HepG2 (cell line): ENCODE data around the gene ICAM5. TPM values are rescaled to one million over a fixed set of nuclear protein-coding genes. Genes with fewer than 3 reads are reported as not detected.

ENCODE experiments used
- ARHGAP35 ChIP-seq: sonication (generic); formaldehyde crosslinking; IDR thresholded peaks from 2 replicates; pipeline ENCODE4 v1.9.0; 2022; ENCODE audit warnings: mild to moderate bottlenecking, inconsistent platforms, moderate library complexity, missing genetic modification reagents, borderline replicate concordance
- ARNT2 ChIP-seq: sonication (generic); formaldehyde crosslinking; IDR thresholded peaks from 2 replicates; pipeline ENCODE4 v1.8.0; 2022; ENCODE audit warnings: mild to moderate bottlenecking, low read depth, missing genetic modification reagents, moderate library complexity
- ATM ChIP-seq: fragments of 450-650 bp; IDR thresholded peaks from 2 replicates; pipeline ENCODE4 v1.7.1; 2017; ENCODE audit warnings: mild to moderate bottlenecking, borderline replicate concordance
- HDAC2 ChIP-seq: sonication (generic); formaldehyde crosslinking; IDR thresholded peaks from 2 replicates; pipeline ENCODE4 v1.4.0; 2020; ENCODE audit warnings: missing genetic modification reagents
- HOXA3 ChIP-seq: sonication (generic); formaldehyde crosslinking; IDR thresholded peaks from 2 replicates; pipeline ENCODE4 v1.5.0; 2020; ENCODE audit warnings: missing genetic modification reagents
- MLLT10 ChIP-seq: sonication (generic); formaldehyde crosslinking; IDR thresholded peaks from 2 replicates; pipeline ENCODE4 v1.4.0; 2020; ENCODE audit warnings: missing genetic modification reagents
- RARA ChIP-seq: IDR thresholded peaks from 2 replicates; pipeline ENCODE4 v1.6.1; 2016; ENCODE audit warnings: missing genetic modification reagents, missing compliant biosample characterization
- RBM22 ChIP-seq: fragments of 200-400 bp; formaldehyde crosslinking; optimal IDR thresholded peaks from 2 replicates; pipeline ENCODE3; 2017; ENCODE audit warnings: mild to moderate bottlenecking, low read length, moderate library complexity
- SIN3A ChIP-seq: IDR thresholded peaks from 2 replicates; pipeline ENCODE4 v1.6.1; 2011; ENCODE audit warnings: low read depth, mild to moderate bottlenecking, control low read depth, low read length, borderline replicate concordance
- UBTF ChIP-seq: sonication (generic); formaldehyde crosslinking; IDR thresholded peaks from 2 replicates; pipeline ENCODE4 v1.4.0; 2020; ENCODE audit warnings: mild to moderate bottlenecking, missing genetic modification reagents
- ZNF501 ChIP-seq: sonication (generic); formaldehyde crosslinking; IDR thresholded peaks from 2 replicates; pipeline ENCODE4 v1.5.1; 2020; ENCODE audit warnings: mild to moderate bottlenecking, moderate library complexity, missing genetic modification reagents
- ZNF678 ChIP-seq: sonication (generic); formaldehyde crosslinking; IDR thresholded peaks from 2 replicates; pipeline ENCODE4 v1.4.0; 2020; ENCODE audit warnings: mild to moderate bottlenecking, missing genetic modification reagents
- ZNF724P ChIP-seq: sonication (generic); formaldehyde crosslinking; IDR thresholded peaks from 2 replicates; pipeline ENCODE4 v1.8.0; 2022; ENCODE audit warnings: missing genetic modification reagents, borderline replicate concordance
- ZNF776 ChIP-seq: sonication (generic); formaldehyde crosslinking; IDR thresholded peaks from 2 replicates; pipeline ENCODE4 v1.4.0; 2020; ENCODE audit warnings: mild to moderate bottlenecking, missing genetic modification reagents
- polyA plus RNA-seq, 8 experiments: library from polyadenylated mRNA; depleted of rRNA in 3 of 8; stranded (reverse) in 7 of 8; unstranded in 1 of 8; fragments of >200 nt; fragmentation: Illumina TruSeq in 4 of 8; extraction: Trizol in 4 of 8; gene quantifications; 2 replicates each; pipeline versions ENCODE4 v1.2.1 to v1.2.3, GENCODE V29; 2011 to 2016; ENCODE audit warnings: low read depth in 4 of 8, missing spikeins in 1 of 8, mixed read lengths in 1 of 8; ENCODE audit not compliant: insufficient read depth in 1 of 8
- total RNA-seq, 5 experiments: library from RNA; depleted of rRNA; stranded (reverse); fragments of >200 nt; fragmentation: Illumina TruSeq; extraction: Trizol; gene quantifications; 2 replicates each; pipeline ENCODE4 v1.2.3, GENCODE V29; 2016; ENCODE audit warnings: low read depth in 1 of 5
- TF ChIP-seq, protein P1 (sequence below): sonication (generic); formaldehyde crosslinking; IDR thresholded peaks from 2 replicates; pipeline ENCODE4 v1.4.0; 2020; ENCODE audit warnings: missing genetic modification reagents, borderline replicate concordance
- TF ChIP-seq, protein P2 (sequence below): sonication (generic); formaldehyde crosslinking; IDR thresholded peaks from 2 replicates; pipeline ENCODE4 v1.8.0; 2022; ENCODE audit warnings: missing genetic modification reagents, mild to moderate bottlenecking, inconsistent platforms, borderline replicate concordance
- TF ChIP-seq, protein P3 (sequence below): sonication (generic); formaldehyde crosslinking; IDR thresholded peaks from 2 replicates; pipeline ENCODE4 v1.8.0; 2022; ENCODE audit warnings: missing genetic modification reagents, mild to moderate bottlenecking, moderate library complexity, borderline replicate concordance
- TF ChIP-seq, protein P4 (sequence below): sonication (generic); formaldehyde crosslinking; IDR thresholded peaks from 2 replicates; pipeline ENCODE4 v1.4.0; 2020; ENCODE audit warnings: missing genetic modification reagents

Gene ICAM5
- total and polyA plus RNA-seq, 2 of the 13 experiments (the other 11 are each of a cell fraction or from before 2014, with no cell fraction given) = 0.46 to 1.6 TPM

- TF ChIP-seq ZNF501 = 0 out of 2 replicates have a peak, but pooled peaks have one; percentile 7
- TF ChIP-seq ARHGAP35 (CRISPR knock-in tag) = peak; percentile 32; the same call in 1 of the 2 replicates
- no peak for TF ChIP-seq ARNT2 (CRISPR knock-in tag)
- TF ChIP-seq SIN3A = peak; percentile 71
- TF ChIP-seq ZNF776 = no peak
- no peak for TF ChIP-seq HDAC2
- TF ChIP-seq, protein P1, sequence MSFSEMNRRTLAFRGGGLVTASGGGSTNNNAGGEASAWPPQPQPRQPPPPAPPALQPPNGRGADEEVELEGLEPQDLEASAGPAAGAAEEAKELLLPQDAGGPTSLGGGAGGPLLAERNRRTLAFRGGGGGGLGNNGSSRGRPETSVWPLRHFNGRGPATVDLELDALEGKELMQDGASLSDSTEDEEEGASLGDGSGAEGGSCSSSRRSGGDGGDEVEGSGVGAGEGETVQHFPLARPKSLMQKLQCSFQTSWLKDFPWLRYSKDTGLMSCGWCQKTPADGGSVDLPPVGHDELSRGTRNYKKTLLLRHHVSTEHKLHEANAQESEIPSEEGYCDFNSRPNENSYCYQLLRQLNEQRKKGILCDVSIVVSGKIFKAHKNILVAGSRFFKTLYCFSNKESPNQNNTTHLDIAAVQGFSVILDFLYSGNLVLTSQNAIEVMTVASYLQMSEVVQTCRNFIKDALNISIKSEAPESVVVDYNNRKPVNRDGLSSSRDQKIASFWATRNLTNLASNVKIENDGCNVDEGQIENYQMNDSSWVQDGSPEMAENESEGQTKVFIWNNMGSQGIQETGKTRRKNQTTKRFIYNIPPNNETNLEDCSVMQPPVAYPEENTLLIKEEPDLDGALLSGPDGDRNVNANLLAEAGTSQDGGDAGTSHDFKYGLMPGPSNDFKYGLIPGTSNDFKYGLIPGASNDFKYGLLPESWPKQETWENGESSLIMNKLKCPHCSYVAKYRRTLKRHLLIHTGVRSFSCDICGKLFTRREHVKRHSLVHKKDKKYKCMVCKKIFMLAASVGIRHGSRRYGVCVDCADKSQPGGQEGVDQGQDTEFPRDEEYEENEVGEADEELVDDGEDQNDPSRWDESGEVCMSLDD (CRISPR knock-in tag) = no peak
- peak; percentile 42 for TF ChIP-seq RBM22
- no peak for TF ChIP-seq ATM
- peak; percentile 61; the same call in 1 of the 2 replicates for TF ChIP-seq UBTF
- TF ChIP-seq, protein P2, sequence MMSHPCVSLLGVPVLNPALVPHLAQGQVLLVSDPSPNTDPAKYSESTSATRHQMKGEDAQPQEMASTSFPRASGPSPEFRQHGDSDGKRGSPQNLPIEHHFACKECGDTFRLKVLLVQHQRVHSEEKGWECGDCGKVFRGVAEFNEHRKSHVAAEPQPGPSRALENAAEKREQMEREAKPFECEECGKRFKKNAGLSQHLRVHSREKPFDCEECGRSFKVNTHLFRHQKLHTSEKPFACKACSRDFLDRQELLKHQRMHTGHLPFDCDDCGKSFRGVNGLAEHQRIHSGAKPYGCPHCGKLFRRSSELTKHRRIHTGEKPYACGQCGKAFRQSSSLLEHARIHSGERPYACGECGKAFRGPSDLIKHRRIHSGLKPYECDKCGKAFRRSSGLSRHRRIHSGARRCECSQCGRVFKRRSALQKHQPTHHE = no peak
- TF ChIP-seq RARA (CRISPR knock-in tag) = no peak
- TF ChIP-seq MLLT10 (CRISPR knock-in tag) = no peak
- no peak for TF ChIP-seq ZNF678 (CRISPR knock-in tag)
- TF ChIP-seq, protein P3, sequence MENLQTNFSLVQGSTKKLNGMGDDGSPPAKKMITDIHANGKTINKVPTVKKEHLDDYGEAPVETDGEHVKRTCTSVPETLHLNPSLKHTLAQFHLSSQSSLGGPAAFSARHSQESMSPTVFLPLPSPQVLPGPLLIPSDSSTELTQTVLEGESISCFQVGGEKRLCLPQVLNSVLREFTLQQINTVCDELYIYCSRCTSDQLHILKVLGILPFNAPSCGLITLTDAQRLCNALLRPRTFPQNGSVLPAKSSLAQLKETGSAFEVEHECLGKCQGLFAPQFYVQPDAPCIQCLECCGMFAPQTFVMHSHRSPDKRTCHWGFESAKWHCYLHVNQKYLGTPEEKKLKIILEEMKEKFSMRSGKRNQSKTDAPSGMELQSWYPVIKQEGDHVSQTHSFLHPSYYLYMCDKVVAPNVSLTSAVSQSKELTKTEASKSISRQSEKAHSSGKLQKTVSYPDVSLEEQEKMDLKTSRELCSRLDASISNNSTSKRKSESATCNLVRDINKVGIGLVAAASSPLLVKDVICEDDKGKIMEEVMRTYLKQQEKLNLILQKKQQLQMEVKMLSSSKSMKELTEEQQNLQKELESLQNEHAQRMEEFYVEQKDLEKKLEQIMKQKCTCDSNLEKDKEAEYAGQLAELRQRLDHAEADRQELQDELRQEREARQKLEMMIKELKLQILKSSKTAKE (CRISPR knock-in tag) = no peak
- peak; percentile 32 for TF ChIP-seq HOXA3
- TF ChIP-seq, protein P4, sequence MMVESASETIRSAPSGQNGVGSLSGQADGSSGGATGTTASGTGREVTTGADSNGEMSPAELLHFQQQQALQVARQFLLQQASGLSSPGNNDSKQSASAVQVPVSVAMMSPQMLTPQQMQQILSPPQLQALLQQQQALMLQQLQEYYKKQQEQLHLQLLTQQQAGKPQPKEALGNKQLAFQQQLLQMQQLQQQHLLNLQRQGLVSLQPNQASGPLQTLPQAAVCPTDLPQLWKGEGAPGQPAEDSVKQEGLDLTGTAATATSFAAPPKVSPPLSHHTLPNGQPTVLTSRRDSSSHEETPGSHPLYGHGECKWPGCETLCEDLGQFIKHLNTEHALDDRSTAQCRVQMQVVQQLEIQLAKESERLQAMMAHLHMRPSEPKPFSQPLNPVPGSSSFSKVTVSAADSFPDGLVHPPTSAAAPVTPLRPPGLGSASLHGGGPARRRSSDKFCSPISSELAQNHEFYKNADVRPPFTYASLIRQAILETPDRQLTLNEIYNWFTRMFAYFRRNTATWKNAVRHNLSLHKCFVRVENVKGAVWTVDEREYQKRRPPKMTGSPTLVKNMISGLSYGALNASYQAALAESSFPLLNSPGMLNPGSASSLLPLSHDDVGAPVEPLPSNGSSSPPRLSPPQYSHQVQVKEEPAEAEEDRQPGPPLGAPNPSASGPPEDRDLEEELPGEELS = no peak
- TF ChIP-seq ZNF724P (CRISPR knock-in tag) = no peak
Measured at GRCh38 chr19:10332158-10332964, 42.6 kb downstream of the ICAM5 start (continued).
